Natural killer cell treated with Interleukin-12 subunit alpha and Interleukin-12 subunit beta and Interleukin-15 and Interleukin-18, amount 100 ng/mL, for 72 hours (primary cell): ENCODE results near the gene DDIT4. TPM values are rescaled to one million over a fixed set of nuclear protein-coding genes. Genes with fewer than 3 reads are reported as not detected.

Source experiments
- ATAC-seq, 2 donors: fragments of 150-1000 bp; cut with Tn5 transposase in 1 of 2; sonication (Bioruptor Pico), chemical (Tn5 transposase) in 1 of 2; 2 replicates each; pipeline ENCODE4 v1.10.0; 2021
- DNase-seq: peaks from one replicate; pipeline ENCODE4 v3.0.0; 2022; ENCODE audit warnings: low spot score
- H3K27ac Mint-ChIP-seq, 2 donors: 1 replicate in 1 of 2; 2 replicates in 1 of 2; pipeline ENCODE4 v1.8.0; 2022; ENCODE audit warnings: mixed read lengths in 2 of 2, mild to moderate bottlenecking in 1 of 2, moderate library complexity in 1 of 2
- H3K27me3 Mint-ChIP-seq, 2 donors: 1 replicate in 1 of 2; 2 replicates in 1 of 2; pipeline ENCODE4 v1.8.0; 2022; ENCODE audit warnings: mixed read lengths in 2 of 2
- H3K36me3 Mint-ChIP-seq: one replicate; pipeline ENCODE4 v1.8.0; 2022; ENCODE audit warnings: mixed read lengths
- H3K4me1 Mint-ChIP-seq, 2 donors: 1 replicate in 1 of 2; 2 replicates in 1 of 2; pipeline ENCODE4 v1.8.0; 2022; ENCODE audit warnings: low read depth in 2 of 2, mixed read lengths in 2 of 2, mild to moderate bottlenecking in 1 of 2
- H3K4me3 Mint-ChIP-seq: one replicate; pipeline ENCODE4 v1.8.0; 2022; ENCODE audit warnings: mixed read lengths
- H3K9me3 Mint-ChIP-seq: 2 replicates; pipeline ENCODE4 v1.8.0; 2022; ENCODE audit warnings: mixed read lengths
- total RNA-seq, 2 donors: library from RNA; stranded (reverse); gene quantifications; one replicate each; pipeline ENCODE4 v1.2.3, GENCODE V29; 2022

Gene DDIT4
- total RNA-seq, 2 donors from 2014 or later, result 189 to 207 TPM

- DNase-seq (no peak), ATAC-seq (no peak)
- no peaks in the 10 kb centered on the region for H3K27me3 Mint-ChIP-seq
- peak overlapping the region; percentile 70 to 88 for H3K27ac Mint-ChIP-seq
- no peaks in the 10 kb centered on the region for H3K9me3 Mint-ChIP-seq
- H3K36me3 Mint-ChIP-seq, result no peaks in the 10 kb centered on the region
- peaks cover 40 to 44% of the 10 kb centered on the region in 2 donors for H3K4me1 Mint-ChIP-seq
- peak overlapping the region; percentile 63 for H3K4me3 Mint-ChIP-seq
Observed at GRCh38 chr10:72316748-72317435, 43.2 kb downstream of the DDIT4 start.

GRCh38 chr10:72318418-72319262 lies 44.9 kb downstream of the DDIT4 start:
- no peaks in the 10 kb centered on the region for H3K36me3 Mint-ChIP-seq
- H3K9me3 Mint-ChIP-seq, result no peaks in the 10 kb centered on the region
- H3K27me3 Mint-ChIP-seq, result no peaks in the 10 kb centered on the region
- no peak for DNase-seq
- ATAC-seq, result no peak
- H3K4me1 Mint-ChIP-seq, result peaks cover 48 to 52% of the 10 kb centered on the region in 2 donors
- peak overlapping the region; percentile 83 for H3K4me3 Mint-ChIP-seq
- H3K27ac Mint-ChIP-seq, result peak overlapping the region; percentile 94 to 96

- peaks cover 54 to 58% of the 10 kb centered on the region in 2 donors for H3K4me1 Mint-ChIP-seq
- no peaks in the 10 kb centered on the region for H3K9me3 Mint-ChIP-seq
Observed at GRCh38 chr10:72319416-72320254, 45.9 kb downstream of the DDIT4 start.

GRCh38 chr10:72320676-72321247 lies 47.0 kb downstream of the DDIT4 start:
- H3K27me3 Mint-ChIP-seq, result no peaks in the 10 kb centered on the region
- ATAC-seq (peak; percentile 63 to 72), DNase-seq (peak; percentile 82)
- H3K9me3 Mint-ChIP-seq, result no peaks in the 10 kb centered on the region
- H3K4me3 Mint-ChIP-seq, result peak overlapping the region; percentile 86
- no peaks in the 10 kb centered on the region for H3K36me3 Mint-ChIP-seq
- H3K27ac Mint-ChIP-seq, result peak overlapping the region; percentile 96 to 97
- H3K4me1 Mint-ChIP-seq, result peaks cover 50 to 53% of the 10 kb centered on the region in 2 donors

More at GRCh38 chr10:72319416-72320254, 45.9 kb downstream of the DDIT4 start:
- DNase-seq (peak; percentile 97), ATAC-seq (peak; percentile 90)
- Mint-ChIP-seq H3K36me3 (no peaks in the 10 kb centered on the region), H3K27ac (peak overlapping the region; percentile 96 to 97), H3K4me3 (peak overlapping the region; percentile 86), H3K27me3 (no peaks in the 10 kb centered on the region)

- H3K4me3 Mint-ChIP-seq, result no peak overlapping the region
- H3K27me3 Mint-ChIP-seq, result no peaks in the 10 kb centered on the region
- DNase-seq, result no peak
- ATAC-seq, result no peak
- H3K36me3 Mint-ChIP-seq, result no peaks in the 10 kb centered on the region
- H3K9me3 Mint-ChIP-seq, result no peaks in the 10 kb centered on the region
- H3K4me1 Mint-ChIP-seq, result peaks cover 45 to 49% of the 10 kb centered on the region in 2 donors
- H3K27ac Mint-ChIP-seq, result peak overlapping the region; percentile 96 to 97
Observed at GRCh38 chr10:72321248-72322029, 47.7 kb downstream of the DDIT4 start.

GRCh38 chr10:72322030-72322279 lies 48.2 kb downstream of the DDIT4 start:
- ATAC-seq (no peak), DNase-seq (no peak)
- peak overlapping the region; percentile 22 for H3K4me3 Mint-ChIP-seq

GRCh38 chr10:72322280-72323058 lies 48.7 kb downstream of the DDIT4 start:
- peaks cover 49 to 50% of the 10 kb centered on the region in 2 donors for H3K4me1 Mint-ChIP-seq
- H3K4me3 Mint-ChIP-seq, result peak overlapping the region; percentile 22

More at GRCh38 chr10:72322030-72322279, 48.2 kb downstream of the DDIT4 start:
- Mint-ChIP-seq H3K9me3 (no peaks in the 10 kb centered on the region), H3K4me1 (peaks cover 49 to 53% of the 10 kb centered on the region in 2 donors), H3K27me3 (no peaks in the 10 kb centered on the region), H3K36me3 (peaks cover 4% of the 10 kb centered on the region), H3K27ac (peak overlapping the region; percentile 59 to 76)

GRCh38 chr10:72323108-72323749 lies 49.5 kb downstream of the DDIT4 start:
- Mint-ChIP-seq H3K27me3 (no peaks in the 10 kb centered on the region), H3K9me3 (no peaks in the 10 kb centered on the region), H3K36me3 (peaks cover 4% of the 10 kb centered on the region), H3K27ac (peak overlapping the region; percentile 39 to 76), H3K4me3 (no peak overlapping the region), H3K4me1 (peaks cover 53% of the 10 kb centered on the region in 2 donors)
- DNase-seq (no peak), ATAC-seq (no peak)

More at GRCh38 chr10:72322280-72323058, 48.7 kb downstream of the DDIT4 start:
- no peaks in the 10 kb centered on the region for H3K27me3 Mint-ChIP-seq
- ATAC-seq (no peak), DNase-seq (no peak)
- peak overlapping the region; percentile 59 to 76 for H3K27ac Mint-ChIP-seq
- H3K36me3 Mint-ChIP-seq, result peaks cover 4% of the 10 kb centered on the region
- H3K9me3 Mint-ChIP-seq, result no peaks in the 10 kb centered on the region

- peak overlapping the region; percentile 39 to 76 for H3K27ac Mint-ChIP-seq
- peaks cover 4% of the 10 kb centered on the region for H3K36me3 Mint-ChIP-seq
- no peak overlapping the region for H3K4me3 Mint-ChIP-seq
- H3K27me3 Mint-ChIP-seq, result no peaks in the 10 kb centered on the region
- DNase-seq (no peak), ATAC-seq (no peak)
- peaks cover 52 to 53% of the 10 kb centered on the region in 2 donors for H3K4me1 Mint-ChIP-seq
- no peaks in the 10 kb centered on the region for H3K9me3 Mint-ChIP-seq
Observed at GRCh38 chr10:72323771-72324191, 50.1 kb downstream of the DDIT4 start.
